ENCODE results near the gene LARP1B. TPM values are rescaled to one million over a fixed set of nuclear protein-coding genes. Genes with fewer than 3 reads are reported as not detected.
"Not testable (repeated sequence)": the region's sequence is repeated elsewhere in the genome, so short reads cannot be mapped to it uniquely, and the experiment has no call there.

Gene LARP1B
- total RNA-seq, 1 donor from 2014 or later = 27.9 TPM

DNA sequence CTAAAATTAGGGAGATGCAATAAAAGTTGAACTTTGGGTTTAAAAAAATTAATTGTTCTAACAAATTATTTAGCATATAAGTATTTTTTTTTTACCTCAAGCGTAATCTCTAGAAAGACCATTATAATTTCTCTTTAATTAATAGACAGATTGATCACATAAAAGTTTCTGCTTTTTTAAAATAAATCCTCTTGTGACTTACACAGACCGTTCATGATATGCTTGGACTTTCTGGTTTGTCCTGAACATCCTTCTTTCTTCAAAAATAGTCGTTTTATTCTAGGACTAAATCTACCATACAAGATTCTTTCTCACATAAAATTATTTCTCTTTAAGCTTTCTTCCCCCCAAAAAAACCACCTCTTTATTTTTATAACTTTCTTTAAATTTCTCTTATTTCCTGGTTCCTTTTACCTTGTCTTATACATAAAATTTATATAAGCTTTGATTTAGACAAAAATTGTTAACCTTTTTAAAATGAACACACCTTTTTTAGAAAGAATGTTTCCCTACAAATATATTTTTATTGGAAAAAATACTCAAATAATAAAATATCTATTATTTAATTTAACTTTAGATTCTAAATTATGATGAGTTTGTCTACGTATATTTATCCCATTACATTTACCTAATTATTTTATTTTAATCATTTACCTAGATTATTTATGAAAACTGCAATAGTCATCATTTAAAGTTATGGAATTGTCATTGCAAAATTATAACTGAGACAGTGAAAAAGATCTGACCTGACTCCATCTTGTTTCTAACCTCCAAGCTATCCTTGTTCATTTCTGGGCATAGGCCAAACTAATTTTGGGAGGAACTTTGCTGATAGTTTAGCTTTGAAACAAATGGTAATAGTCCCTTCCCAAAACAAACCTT is 188.9 kb downstream of the LARP1B start:
- Histone ChIP-seq H3K9me3 (ENCODE audit: low read depth) (peaks cover 18% of the 10 kb centered on the region), H3K79me2 (ENCODE audit: low read depth) (no peaks in the 10 kb centered on the region), H3K4me2 (no peak overlapping the region), H3K27me3 (no peaks in the 10 kb centered on the region), H2AFZ (replicated peaks) (no peak overlapping the region), H3K36me3 (peaks cover 10% of the 10 kb centered on the region), H3F3A (ENCODE audit: low read depth) (no peaks in the 10 kb centered on the region), H3K27ac (no peak overlapping the region), H4K20me1 (ENCODE audit: low read depth) (no peaks in the 10 kb centered on the region), H3K4me3 (no peak overlapping the region), H3K9ac (no peak overlapping the region), H3K4me1 (no peaks in the 10 kb centered on the region)
- H3K27ac Mint-ChIP-seq = no peak overlapping the region
- H3K4me1 Mint-ChIP-seq = no peaks in the 10 kb centered on the region
- DNase-seq (ENCODE audit: low spot score) = peak; percentile 23
- peaks cover 26% of the 10 kb centered on the region for H3K9me3 Mint-ChIP-seq
- H3K36me3 Mint-ChIP-seq = no peaks in the 10 kb centered on the region
- no peak overlapping the region for H3K4me3 Mint-ChIP-seq
- TF ChIP-seq EZH2phosphoT487 (IDR thresholded peaks at IDR 0.05) (no peak), EZH2 (IDR thresholded peaks at IDR 0.05) (no peak)
- TF ChIP-seq, protein P1, sequence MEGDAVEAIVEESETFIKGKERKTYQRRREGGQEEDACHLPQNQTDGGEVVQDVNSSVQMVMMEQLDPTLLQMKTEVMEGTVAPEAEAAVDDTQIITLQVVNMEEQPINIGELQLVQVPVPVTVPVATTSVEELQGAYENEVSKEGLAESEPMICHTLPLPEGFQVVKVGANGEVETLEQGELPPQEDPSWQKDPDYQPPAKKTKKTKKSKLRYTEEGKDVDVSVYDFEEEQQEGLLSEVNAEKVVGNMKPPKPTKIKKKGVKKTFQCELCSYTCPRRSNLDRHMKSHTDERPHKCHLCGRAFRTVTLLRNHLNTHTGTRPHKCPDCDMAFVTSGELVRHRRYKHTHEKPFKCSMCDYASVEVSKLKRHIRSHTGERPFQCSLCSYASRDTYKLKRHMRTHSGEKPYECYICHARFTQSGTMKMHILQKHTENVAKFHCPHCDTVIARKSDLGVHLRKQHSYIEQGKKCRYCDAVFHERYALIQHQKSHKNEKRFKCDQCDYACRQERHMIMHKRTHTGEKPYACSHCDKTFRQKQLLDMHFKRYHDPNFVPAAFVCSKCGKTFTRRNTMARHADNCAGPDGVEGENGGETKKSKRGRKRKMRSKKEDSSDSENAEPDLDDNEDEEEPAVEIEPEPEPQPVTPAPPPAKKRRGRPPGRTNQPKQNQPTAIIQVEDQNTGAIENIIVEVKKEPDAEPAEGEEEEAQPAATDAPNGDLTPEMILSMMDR (IDR thresholded peaks at IDR 0.05) = no peak
- peaks cover 2% of the 10 kb centered on the region for H3K27me3 Mint-ChIP-seq (ENCODE audit: insufficient read depth, low read depth)

DNA sequence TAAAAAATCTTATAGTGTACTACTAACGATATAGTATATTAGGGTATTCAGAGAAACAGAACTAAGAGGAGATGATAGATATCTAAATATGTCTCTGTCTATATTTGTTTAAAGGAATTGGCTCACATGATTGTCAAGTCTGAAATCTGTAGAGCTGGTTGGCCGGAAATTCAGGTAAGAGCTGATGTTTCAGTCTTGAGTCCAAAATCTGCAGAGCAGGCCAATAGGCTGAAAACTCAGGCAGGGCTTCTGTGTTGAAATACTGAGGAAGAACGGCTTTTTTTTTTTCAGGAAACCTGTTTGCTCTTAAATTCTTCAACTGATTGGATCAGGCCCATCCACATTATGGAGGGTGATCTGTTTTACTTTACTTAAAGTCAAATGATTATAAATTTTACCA is 194.8 kb downstream of the LARP1B start:
- no peak overlapping the region for H3K4me3 ChIP-seq
- no peaks in the 10 kb centered on the region for H3K36me3 ChIP-seq
- no peaks in the 10 kb centered on the region for H3K79me2 ChIP-seq (ENCODE audit: low read depth)
- Mint-ChIP-seq H3K4me1 (no peaks in the 10 kb centered on the region), H3K27ac (no peak overlapping the region), H3K4me3 (no peak overlapping the region), H3K36me3 (no peaks in the 10 kb centered on the region), H3K9me3 (peaks cover 8% of the 10 kb centered on the region), H3K27me3 (ENCODE audit: insufficient read depth, low read depth) (peaks cover 4% of the 10 kb centered on the region)
- no peaks in the 10 kb centered on the region for H3K27me3 ChIP-seq
- no peaks in the 10 kb centered on the region for H3K9me3 ChIP-seq (ENCODE audit: low read depth)
- H3K4me2 ChIP-seq = no peak overlapping the region
- no peak overlapping the region for H3K27ac ChIP-seq
- no peak for DNase-seq (ENCODE audit: low spot score)
- H4K20me1 ChIP-seq (ENCODE audit: low read depth) = no peaks in the 10 kb centered on the region
- no peaks in the 10 kb centered on the region for H3K4me1 ChIP-seq
- H3F3A ChIP-seq (ENCODE audit: low read depth) = no peaks in the 10 kb centered on the region
- no peak overlapping the region for H2AFZ ChIP-seq (replicated peaks)
- TF ChIP-seq EZH2phosphoT487 (IDR thresholded peaks at IDR 0.05) (no peak), EZH2 (IDR thresholded peaks at IDR 0.05) (no peak)
- TF ChIP-seq, protein P1 (IDR thresholded peaks at IDR 0.05) = no peak
- no peak overlapping the region for H3K9ac ChIP-seq

- Histone ChIP-seq H3K4me1 (no peaks in the 10 kb centered on the region), H2AFZ (replicated peaks) (no peak overlapping the region), H3K27ac (no peak overlapping the region), H3K4me2 (no peak overlapping the region), H3K9ac (no peak overlapping the region), H3K79me2 (ENCODE audit: low read depth) (no peaks in the 10 kb centered on the region), H3K9me3 (ENCODE audit: low read depth) (no peaks in the 10 kb centered on the region), H3K36me3 (no peaks in the 10 kb centered on the region), H3K4me3 (no peak overlapping the region), H3K27me3 (no peaks in the 10 kb centered on the region), H4K20me1 (ENCODE audit: low read depth) (no peaks in the 10 kb centered on the region), H3F3A (ENCODE audit: low read depth) (no peaks in the 10 kb centered on the region)
- H3K4me3 Mint-ChIP-seq = no peak overlapping the region
- H3K27me3 Mint-ChIP-seq (ENCODE audit: insufficient read depth, low read depth) = peaks cover 7% of the 10 kb centered on the region
- no peak for DNase-seq (ENCODE audit: low spot score)
- no peaks in the 10 kb centered on the region for H3K36me3 Mint-ChIP-seq
- TF ChIP-seq, protein P1 (IDR thresholded peaks at IDR 0.05) = no peak
- TF ChIP-seq EZH2 (IDR thresholded peaks at IDR 0.05) (no peak), EZH2phosphoT487 (IDR thresholded peaks at IDR 0.05) (no peak)
- peaks cover 3% of the 10 kb centered on the region for H3K9me3 Mint-ChIP-seq
- no peaks in the 10 kb centered on the region for H3K4me1 Mint-ChIP-seq
- no peak overlapping the region for H3K27ac Mint-ChIP-seq
These were observed 195.4 kb downstream of the LARP1B start for GRCh38 chr4:128256539-128256938.

DNA sequence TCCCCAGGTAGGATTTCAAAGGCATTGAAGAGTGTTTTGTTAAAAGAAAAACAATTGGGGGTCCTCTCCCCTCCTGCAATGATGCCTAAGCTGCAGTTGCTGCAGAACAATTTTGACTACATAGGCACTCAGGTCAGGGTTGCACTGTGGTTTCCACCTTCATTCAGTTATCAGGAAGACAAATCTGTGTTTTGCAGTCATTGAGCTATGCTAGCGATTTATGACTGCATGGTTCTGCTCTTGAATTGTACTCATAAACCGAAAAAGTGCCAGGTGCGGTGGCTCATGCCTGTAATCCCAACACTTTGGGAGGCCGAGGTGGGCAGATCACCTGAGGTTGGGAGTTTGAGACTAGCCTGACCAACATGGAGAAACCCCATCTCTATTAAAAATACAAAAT is 197.1 kb downstream of the LARP1B start:
- H3K9ac ChIP-seq; H4K20me1 ChIP-seq (ENCODE audit: low read depth); H3K36me3 ChIP-seq; H3K4me1 ChIP-seq; H2AFZ ChIP-seq (replicated peaks); H3K4me1 Mint-ChIP-seq; H3K4me3 Mint-ChIP-seq; H3K9me3 ChIP-seq (ENCODE audit: low read depth); H3K36me3 Mint-ChIP-seq; DNase-seq (ENCODE audit: low spot score); H3K4me2 ChIP-seq; H3K79me2 ChIP-seq (ENCODE audit: low read depth); H3K4me3 ChIP-seq; H3K27me3 ChIP-seq; H3K27ac ChIP-seq; H3K27ac Mint-ChIP-seq; H3F3A ChIP-seq (ENCODE audit: low read depth); H3K27me3 Mint-ChIP-seq (ENCODE audit: insufficient read depth, low read depth); H3K9me3 Mint-ChIP-seq: not testable (repeated sequence)

- H3K27ac Mint-ChIP-seq; H3K36me3 ChIP-seq; H3K27me3 ChIP-seq; H3K36me3 Mint-ChIP-seq; H3K4me3 ChIP-seq; H3K4me1 Mint-ChIP-seq; H3K27ac ChIP-seq; H3F3A ChIP-seq (ENCODE audit: low read depth); H3K27me3 Mint-ChIP-seq (ENCODE audit: insufficient read depth, low read depth); H3K79me2 ChIP-seq (ENCODE audit: low read depth); H3K4me1 ChIP-seq; H3K4me2 ChIP-seq; H3K4me3 Mint-ChIP-seq; H2AFZ ChIP-seq (replicated peaks); H3K9ac ChIP-seq; H3K9me3 ChIP-seq (ENCODE audit: low read depth); H4K20me1 ChIP-seq (ENCODE audit: low read depth); DNase-seq (ENCODE audit: low spot score): not testable (repeated sequence)
- peaks cover 18% of the 10 kb centered on the region for H3K9me3 Mint-ChIP-seq
These were observed 198.8 kb downstream of the LARP1B start for GRCh38 chr4:128259889-128260288.

Data from neural progenitor cell (in vitro differentiated cells).